B cell (primary cell): ENCODE data around the gene SOCS4. TPM values are rescaled to one million over a fixed set of nuclear protein-coding genes. Genes with fewer than 3 reads are reported as not detected.

ENCODE experiments used
- ATAC-seq: fragments of 200-7000 bp; cut with Tn5 transposase; one replicate; pipeline ENCODE4 v1.10.0; 2021; ENCODE audit warnings: low read depth, mild to moderate bottlenecking, moderate number of reproducible peaks, moderate library complexity
- CTCF ChIA-PET: fragments of 350-600 bp; sonication (Branson Sonifier 250); formaldehyde crosslinking; loops from one replicate; lab custom pipeline; 2021; ENCODE audit warnings: antibody characterized with exemption, inconsistent platforms; lab: Charles Lee
- POLR2A ChIA-PET: fragments of 350-600 bp; sonication (Branson Sonifier 250); formaldehyde crosslinking; loops from one replicate; lab custom pipeline; 2021; ENCODE audit warnings: antibody characterized with exemption; lab: Charles Lee
- DNase-seq: peaks from one replicate; pipeline ENCODE4 v3.0.0; 2013
- H2AFZ ChIP-seq: 2 replicates; pipeline ENCODE4 v1.6.1; 2012; ENCODE audit warnings: mild to moderate bottlenecking, low read depth, low read length; ENCODE audit not compliant: insufficient read depth, poor library complexity, severe bottlenecking
- H3K27ac ChIP-seq, 2 donors: 1 replicate in 1 of 2; 2 replicates in 1 of 2; pipeline ENCODE4 v1.5.1; 2012 to 2013; ENCODE audit warnings: low read length in 2 of 2, mild to moderate bottlenecking in 2 of 2, moderate library complexity in 1 of 2
- H3K27me3 ChIP-seq, 4 experiments: fragments of 200-600 bp in 1 of 4; sonication (generic) in 1 of 4; replicated peaks in 1 of 4; 1 replicate in 2 of 4; 2 replicates in 2 of 4; pipeline versions ENCODE4 v1.6.1 to v1.7.0; 2013 to 2016; ENCODE audit warnings: low read length in 3 of 4, mild to moderate bottlenecking in 2 of 4, mixed read lengths in 1 of 4, moderate library complexity in 1 of 4; ENCODE audit not compliant: insufficient read depth in 4 of 4, control insufficient read depth in 3 of 4; ENCODE audit errors: control extremely low read depth in 1 of 4
- H3K36me3 ChIP-seq, 2 experiments: replicated peaks in 1 of 2; 1 replicate in 1 of 2; 2 replicates in 1 of 2; pipeline versions ENCODE4 v1.6.1 to v1.7.1; 2013; ENCODE audit warnings: low read length in 1 of 2; ENCODE audit not compliant: insufficient read depth in 2 of 2, control insufficient read depth in 1 of 2; ENCODE audit errors: control extremely low read depth in 1 of 2, extremely low read depth in 1 of 2
- H3K4me1 ChIP-seq, 2 donors: fragments of 200-600 bp in 1 of 2; sonication (generic) in 1 of 2; 1 replicate in 1 of 2; 2 replicates in 1 of 2; pipeline versions ENCODE4 v1.5.1 to v1.6.1; 2013 to 2017; ENCODE audit warnings: low read length in 2 of 2; ENCODE audit not compliant: control insufficient read depth in 2 of 2, insufficient read depth in 2 of 2
- H3K4me2 ChIP-seq: replicated peaks from 2 replicates; pipeline ENCODE3; 2012; ENCODE audit warnings: mild to moderate bottlenecking, low read depth, low read length; ENCODE audit not compliant: poor library complexity, severe bottlenecking
- H3K4me3 ChIP-seq, 5 experiments: fragments of 200-600 bp in 1 of 5; sonication (generic) in 1 of 5; 1 replicate in 3 of 5; 2 replicates in 2 of 5; pipeline versions ENCODE4 v1.5.1 to v1.7.0; 2011 to 2016; ENCODE audit warnings: low read length in 4 of 5, mild to moderate bottlenecking in 4 of 5, low read depth in 2 of 5, control low read depth in 1 of 5, moderate library complexity in 1 of 5; ENCODE audit not compliant: insufficient read depth in 1 of 5; ENCODE audit errors: control extremely low read depth in 1 of 5, extremely low read depth in 1 of 5
- H3K79me2 ChIP-seq: fragments of 200-600 bp; sonication (generic); one replicate; pipeline ENCODE4 v1.6.0; 2016; ENCODE audit warnings: low read length; ENCODE audit not compliant: control insufficient read depth, insufficient read depth
- H3K9ac ChIP-seq: fragments of 200-600 bp; sonication (generic); 2 replicates; pipeline ENCODE4 v1.6.1; 2017; ENCODE audit warnings: mild to moderate bottlenecking, low read length, moderate library complexity
- H3K9me3 ChIP-seq, 3 donors: one replicate each; pipeline versions ENCODE4 v1.6.1 to v1.7.1; 2013; ENCODE audit warnings: low read length in 2 of 3; ENCODE audit not compliant: control insufficient read depth in 2 of 3, insufficient read depth in 1 of 3; ENCODE audit errors: control extremely low read depth in 1 of 3
- H4K20me1 ChIP-seq: 2 replicates; pipeline ENCODE4 v1.6.0; 2012; ENCODE audit warnings: mild to moderate bottlenecking, low read length; ENCODE audit not compliant: insufficient read depth, control insufficient read depth, poor library complexity, severe bottlenecking
- H3K27ac Mint-ChIP-seq: one replicate; pipeline ENCODE4 v1.8.0; 2021; ENCODE audit warnings: mixed read lengths
- H3K27me3 Mint-ChIP-seq: one replicate; pipeline ENCODE4 v1.8.0; 2021; ENCODE audit warnings: mixed read lengths
- H3K4me1 Mint-ChIP-seq: one replicate; pipeline ENCODE4 v1.8.0; 2021; ENCODE audit warnings: mixed read lengths
- H3K4me3 Mint-ChIP-seq: one replicate; pipeline ENCODE4 v1.8.0; 2021; ENCODE audit warnings: mixed read lengths
- H3K9me3 Mint-ChIP-seq: one replicate; pipeline ENCODE4 v1.8.0; 2022; ENCODE audit warnings: mixed read lengths; ENCODE audit not compliant: insufficient read depth
- CTCF ChIP-seq: fragments of 200-600 bp; IDR thresholded peaks from one replicate; pipeline ENCODE4 v1.8.0; 2022; ENCODE audit warnings: antibody characterized with exemption, mild to moderate bottlenecking
- EZH2 ChIP-seq: IDR thresholded peaks from 2 replicates; pipeline ENCODE4 v1.6.1; 2012; ENCODE audit warnings: borderline replicate concordance, low read depth, mild to moderate bottlenecking, moderate library complexity, low read length; ENCODE audit not compliant: insufficient read depth, poor library complexity, severe bottlenecking
- WGBS: methylation state at CpG from one replicate; pipeline ENCODE4 v1.1.5; 2013; ENCODE audit warnings: missing lambda C conversion rate; ENCODE audit not compliant: insufficient coverage; 5-methylcytosine and 5-hydroxymethylcytosine counted together
- intact Hi-C: fragments of 100-400 bp; cut with micrococcal nuclease; formaldehyde crosslinking; loops from one replicate; pipeline ENCODE4 v1.10.0; 2022
- polyA plus RNA-seq: library from polyadenylated mRNA; depleted of rRNA; stranded (reverse); fragments of >200 nt; gene quantifications from 2 replicates; pipeline ENCODE4 v1.2.3, GENCODE V29; 2012
- total RNA-seq, 2 donors: library from RNA; stranded (reverse); fragments of 120-200 nt in 1 of 2; gene quantifications; 1 replicate in 1 of 2; 2 replicates in 1 of 2; pipeline versions ENCODE4 v1.2.3 to v1.2.4, GENCODE V29; 2013 to 2022

SOCS4 gene
- total and polyA plus RNA-seq, 2 donors (not counting 1 experiment from before 2014, with no cell fraction given): 4.7 to 26.3 TPM

GRCh38 chr14:55075628-55076175 lies 48.7 kb downstream of the SOCS4 start:
- intact Hi-C loops: loop anchor here (10.0 kb wide), 1 partner anchor 1039 kb away; the partner anchor contains the start of gene PELI2
- peak overlapping the region; percentile 9 for H3K4me3 Mint-ChIP-seq
- no peaks in the 10 kb centered on the region for H3K27me3 Mint-ChIP-seq
- ATAC-seq (no peak), DNase-seq (no peak)
- H3K9me3 Mint-ChIP-seq: no peaks in the 10 kb centered on the region
- no peaks in the 10 kb centered on the region for H3K79me2 ChIP-seq
- peaks cover 49% of the 10 kb centered on the region for H3K4me1 Mint-ChIP-seq
- H3K27ac Mint-ChIP-seq: no peak overlapping the region
- H3K4me1 ChIP-seq: peaks cover 34 to 46% of the 10 kb centered on the region in 2 donors
- ChIA-PET POLR2A (interaction anchor here (1.1 kb wide), 1 partner anchor 173 kb away, joined by 3 read pairs; no protein-coding TSS in a partner anchor), CTCF (interaction anchor here (1.1 to 1.8 kb wide), 3 partner anchors 14 to 24 kb away, joined by 4 to 10 read pairs (median 6); partner anchors contain the start of gene MAPK1IP1L)
- no peaks in the 10 kb centered on the region for H4K20me1 ChIP-seq
- no peaks in the 10 kb centered on the region for H3K36me3 ChIP-seq
- no peak overlapping the region for H2AFZ ChIP-seq
- H3K4me3 ChIP-seq: no peak overlapping the region
- H3K27ac ChIP-seq: no peak overlapping the region
- H3K9ac ChIP-seq: no peak overlapping the region
- peak overlapping the region; percentile 67 for H3K4me2 ChIP-seq
- no peaks in the 10 kb centered on the region for H3K9me3 ChIP-seq
- H3K27me3 ChIP-seq: no peaks in the 10 kb centered on the region
- WGBS: 100% methylated on average over 2 of the region's 3 CpGs
- no peak for TF ChIP-seq EZH2
- no peak for TF ChIP-seq CTCF
